ENCODE data around the gene LRP5.

GRCh38 chr11:68471360-68472340, 159.3 kb downstream of the LRP5 start:
- TF ChIP-seq CTCF (IDR thresholded peaks at IDR 0.05; ENCODE audit: low read depth, low read length) = no peak
- no peak for TF ChIP-seq POLR2A (IDR thresholded peaks at IDR 0.05; ENCODE audit: extremely low read depth, insufficient read length)
